ENCODE data around the gene CAPN13.

The CAPN13 gene

GRCh38 chr2:30786923-30787685 is 20.1 kb downstream of the CAPN13 start:
- H3K9ac ChIP-seq (ENCODE audit: low read length), result no peak overlapping the region
- no peak for DNase-seq
- no peak overlapping the region for H3K4me3 ChIP-seq (ENCODE audit: low read length)
- no peaks in the 10 kb centered on the region for H3K9me3 ChIP-seq (replicated peaks; ENCODE audit: insufficient read depth, low read length)
- no peaks in the 10 kb centered on the region for H3K36me3 ChIP-seq (replicated peaks; ENCODE audit: insufficient read depth, low read length)
- H3K79me2 ChIP-seq (ENCODE audit: low read length), result no peaks in the 10 kb centered on the region
- H3K4me1 ChIP-seq (ENCODE audit: low read length), result no peaks in the 10 kb centered on the region
- H2AFZ ChIP-seq (ENCODE audit: low read length), result no peak overlapping the region
- H4K20me1 ChIP-seq (ENCODE audit: insufficient read depth, low read length), result no peaks in the 10 kb centered on the region
- H3K27ac ChIP-seq (ENCODE audit: low read length), result no peak overlapping the region
- H3F3A ChIP-seq (ENCODE audit: insufficient read depth, low read length), result no peaks in the 10 kb centered on the region
- no peak overlapping the region for H3K4me2 ChIP-seq (ENCODE audit: low read depth, low read length)
- no peaks in the 10 kb centered on the region for H3K9me2 ChIP-seq (replicated peaks; ENCODE audit: insufficient read depth, low read length)
- no peaks in the 10 kb centered on the region for H3K27me3 ChIP-seq (replicated peaks; ENCODE audit: insufficient read depth, low read length)
- TF ChIP-seq CTCF (IDR thresholded peaks at IDR 0.05; ENCODE audit: low read length) (no peak), EZH2 (optimal IDR thresholded peaks at IDR 0.05; ENCODE audit: low read depth, low read length) (no peak), EZH2phosphoT487 (IDR thresholded peaks at IDR 0.05; ENCODE audit: low read length) (no peak)

- H3K27ac ChIP-seq (ENCODE audit: low read length), result no peak overlapping the region
- H3K27me3 ChIP-seq (replicated peaks; ENCODE audit: insufficient read depth, low read length), result no peaks in the 10 kb centered on the region
- no peaks in the 10 kb centered on the region for H3F3A ChIP-seq (ENCODE audit: insufficient read depth, low read length)
- H2AFZ ChIP-seq (ENCODE audit: low read length), result no peak overlapping the region
- no peak for DNase-seq
- no peaks in the 10 kb centered on the region for H3K9me2 ChIP-seq (replicated peaks; ENCODE audit: insufficient read depth, low read length)
- no peaks in the 10 kb centered on the region for H4K20me1 ChIP-seq (ENCODE audit: insufficient read depth, low read length)
- TF ChIP-seq EZH2 (optimal IDR thresholded peaks at IDR 0.05; ENCODE audit: low read depth, low read length), result no peak
- no peak for TF ChIP-seq CTCF (IDR thresholded peaks at IDR 0.05; ENCODE audit: low read length)
- TF ChIP-seq EZH2phosphoT487 (IDR thresholded peaks at IDR 0.05; ENCODE audit: low read length), result no peak
- H3K4me3 ChIP-seq (ENCODE audit: low read length), result no peak overlapping the region
- no peaks in the 10 kb centered on the region for H3K36me3 ChIP-seq (replicated peaks; ENCODE audit: insufficient read depth, low read length)
- H3K79me2 ChIP-seq (ENCODE audit: low read length), result no peaks in the 10 kb centered on the region
- no peak overlapping the region for H3K4me2 ChIP-seq (ENCODE audit: low read depth, low read length)
- no peak overlapping the region for H3K9ac ChIP-seq (ENCODE audit: low read length)
- H3K9me3 ChIP-seq (replicated peaks; ENCODE audit: insufficient read depth, low read length), result no peaks in the 10 kb centered on the region
- no peaks in the 10 kb centered on the region for H3K4me1 ChIP-seq (ENCODE audit: low read length)
These were observed 22.6 kb downstream of the CAPN13 start for GRCh38 chr2:30784682-30785081.

- Histone ChIP-seq H3K9ac (ENCODE audit: low read length) (no peak overlapping the region), H3K27me3 (replicated peaks; ENCODE audit: insufficient read depth, low read length) (no peaks in the 10 kb centered on the region), H3K4me3 (ENCODE audit: low read length) (no peak overlapping the region), H3K9me3 (replicated peaks; ENCODE audit: insufficient read depth, low read length) (no peaks in the 10 kb centered on the region), H3K4me2 (ENCODE audit: low read depth, low read length) (no peak overlapping the region), H3K27ac (ENCODE audit: low read length) (no peak overlapping the region), H3F3A (ENCODE audit: insufficient read depth, low read length) (no peaks in the 10 kb centered on the region), H4K20me1 (ENCODE audit: insufficient read depth, low read length) (no peaks in the 10 kb centered on the region), H2AFZ (ENCODE audit: low read length) (no peak overlapping the region), H3K36me3 (replicated peaks; ENCODE audit: insufficient read depth, low read length) (no peaks in the 10 kb centered on the region), H3K4me1 (ENCODE audit: low read length) (no peaks in the 10 kb centered on the region), H3K9me2 (replicated peaks; ENCODE audit: insufficient read depth, low read length) (no peaks in the 10 kb centered on the region), H3K79me2 (ENCODE audit: low read length) (no peaks in the 10 kb centered on the region)
- TF ChIP-seq CTCF (IDR thresholded peaks at IDR 0.05; ENCODE audit: low read length) (no peak), EZH2 (optimal IDR thresholded peaks at IDR 0.05; ENCODE audit: low read depth, low read length) (no peak), EZH2phosphoT487 (IDR thresholded peaks at IDR 0.05; ENCODE audit: low read length) (no peak)
- DNase-seq, result no peak
These were observed 25.2 kb downstream of the CAPN13 start for GRCh38 chr2:30781961-30782533.
